Measurements from ENCODE around the gene HNRNPA0.
"Not testable (repeated sequence)": the region's sequence is repeated elsewhere in the genome, so short reads cannot be mapped to it uniquely, and the experiment has no call there.

Gene HNRNPA0

GRCh38 chr5:137791799-137792198, 37.6 kb upstream of the HNRNPA0 start:
- Histone ChIP-seq H2AFZ (ENCODE audit: low read depth, low read length, severe bottlenecking) (no peak overlapping the region), H4K20me1 (ENCODE audit: low read depth, low read length) (no peaks in the 10 kb centered on the region), H3F3A (ENCODE audit: insufficient read depth) (no peaks in the 10 kb centered on the region), H3K4me3 (ENCODE audit: insufficient read depth, low read length, poor library complexity, severe bottlenecking) (no peak overlapping the region), H3K36me3 (ENCODE audit: low read length) (no peaks in the 10 kb centered on the region), H3K9me2 (replicated peaks; ENCODE audit: insufficient read depth, low read length) (no peaks in the 10 kb centered on the region), H3K27me3 (ENCODE audit: low read length) (no peaks in the 10 kb centered on the region), H3K79me2 (ENCODE audit: insufficient read depth, low read length) (no peaks in the 10 kb centered on the region), H3K27ac (ENCODE audit: low read depth, low read length) (no peak overlapping the region), H3K4me2 (ENCODE audit: low read depth, low read length, poor library complexity, severe bottlenecking) (no peak overlapping the region), H3K9ac (ENCODE audit: low read length) (no peak overlapping the region), H3K9me3 (ENCODE audit: insufficient read depth, low read length) (no peaks in the 10 kb centered on the region)
- TF ChIP-seq EZH2phosphoT487 (conservative IDR thresholded peaks at IDR 0.05; ENCODE audit: low read length) (no peak), CTCF (IDR thresholded peaks at IDR 0.05; ENCODE audit: insufficient read depth, low read length, poor library complexity, severe bottlenecking) (no peak)

GRCh38 chr5:137791387-137791786, 37.2 kb upstream of the HNRNPA0 start:
- Histone ChIP-seq H3K4me3 (ENCODE audit: insufficient read depth, low read length, poor library complexity, severe bottlenecking) (no peak overlapping the region), H3F3A (ENCODE audit: insufficient read depth) (no peaks in the 10 kb centered on the region), H3K36me3 (ENCODE audit: low read length) (no peaks in the 10 kb centered on the region), H3K9me2 (replicated peaks; ENCODE audit: insufficient read depth, low read length) (no peaks in the 10 kb centered on the region), H4K20me1 (ENCODE audit: low read depth, low read length) (no peaks in the 10 kb centered on the region), H3K4me2 (ENCODE audit: low read depth, low read length, poor library complexity, severe bottlenecking) (no peak overlapping the region), H2AFZ (ENCODE audit: low read depth, low read length, severe bottlenecking) (no peak overlapping the region), H3K27me3 (ENCODE audit: low read length) (no peaks in the 10 kb centered on the region), H3K27ac (ENCODE audit: low read depth, low read length) (no peak overlapping the region), H3K9me3 (ENCODE audit: insufficient read depth, low read length) (no peaks in the 10 kb centered on the region), H3K79me2 (ENCODE audit: insufficient read depth, low read length) (no peaks in the 10 kb centered on the region), H3K9ac (ENCODE audit: low read length) (no peak overlapping the region)
- TF ChIP-seq CTCF (IDR thresholded peaks at IDR 0.05; ENCODE audit: insufficient read depth, low read length, poor library complexity, severe bottlenecking) (no peak), EZH2phosphoT487 (conservative IDR thresholded peaks at IDR 0.05; ENCODE audit: low read length) (no peak)

- not testable (repeated sequence) for H3F3A ChIP-seq (ENCODE audit: insufficient read depth)
Measured at GRCh38 chr5:137788560-137788959, 34.4 kb upstream of the HNRNPA0 start.

GRCh38 chr5:137782984-137783536, 28.9 kb upstream of the HNRNPA0 start:
- no peaks in the 10 kb centered on the region for H3K36me3 ChIP-seq (ENCODE audit: low read length)
- no peak overlapping the region for H3K27ac ChIP-seq (ENCODE audit: low read depth, low read length)
- no peak for TF ChIP-seq EZH2phosphoT487 (conservative IDR thresholded peaks at IDR 0.05; ENCODE audit: low read length)
- TF ChIP-seq CTCF (IDR thresholded peaks at IDR 0.05; ENCODE audit: insufficient read depth, low read length, poor library complexity, severe bottlenecking) = no peak
- H3K9me3 ChIP-seq (ENCODE audit: insufficient read depth, low read length) = no peaks in the 10 kb centered on the region
- no peak overlapping the region for H3K4me2 ChIP-seq (ENCODE audit: low read depth, low read length, poor library complexity, severe bottlenecking)
- H3K27me3 ChIP-seq (ENCODE audit: low read length) = no peaks in the 10 kb centered on the region
- no peak overlapping the region for H3K9ac ChIP-seq (ENCODE audit: low read length)
- no peaks in the 10 kb centered on the region for H3K9me2 ChIP-seq (replicated peaks; ENCODE audit: insufficient read depth, low read length)
- H3K79me2 ChIP-seq (ENCODE audit: insufficient read depth, low read length) = no peaks in the 10 kb centered on the region
- H3F3A ChIP-seq (ENCODE audit: insufficient read depth) = no peaks in the 10 kb centered on the region
- no peaks in the 10 kb centered on the region for H4K20me1 ChIP-seq (ENCODE audit: low read depth, low read length)
- H3K4me3 ChIP-seq (ENCODE audit: insufficient read depth, low read length, poor library complexity, severe bottlenecking) = no peak overlapping the region
- no peak overlapping the region for H2AFZ ChIP-seq (ENCODE audit: low read depth, low read length, severe bottlenecking)

More at GRCh38 chr5:137788560-137788959, 34.4 kb upstream of the HNRNPA0 start:
- H3K36me3 ChIP-seq (ENCODE audit: low read length); H3K4me2 ChIP-seq (ENCODE audit: low read depth, low read length, poor library complexity, severe bottlenecking); H4K20me1 ChIP-seq (ENCODE audit: low read depth, low read length); H3K4me3 ChIP-seq (ENCODE audit: insufficient read depth, low read length, poor library complexity, severe bottlenecking); H3K27ac ChIP-seq (ENCODE audit: low read depth, low read length); H3K9me3 ChIP-seq (ENCODE audit: insufficient read depth, low read length); H3K79me2 ChIP-seq (ENCODE audit: insufficient read depth, low read length); H3K9ac ChIP-seq (ENCODE audit: low read length); H2AFZ ChIP-seq (ENCODE audit: low read depth, low read length, severe bottlenecking); H3K27me3 ChIP-seq (ENCODE audit: low read length); H3K9me2 ChIP-seq (replicated peaks; ENCODE audit: insufficient read depth, low read length): not testable (repeated sequence)
